Hematopoietic multipotent progenitor cell treated with erythropoietin and hydrocortisone succinate and interleukin-3 and kit ligand, for 15 days (in vitro differentiated cells): ENCODE measurements around the gene DNAJC8.

ENCODE experiments used
- DNase-seq: peaks from one replicate; pipeline ENCODE4 v3.0.0-alpha.2; 2015; ENCODE audit warnings: low spot score

Gene DNAJC8

DNA sequence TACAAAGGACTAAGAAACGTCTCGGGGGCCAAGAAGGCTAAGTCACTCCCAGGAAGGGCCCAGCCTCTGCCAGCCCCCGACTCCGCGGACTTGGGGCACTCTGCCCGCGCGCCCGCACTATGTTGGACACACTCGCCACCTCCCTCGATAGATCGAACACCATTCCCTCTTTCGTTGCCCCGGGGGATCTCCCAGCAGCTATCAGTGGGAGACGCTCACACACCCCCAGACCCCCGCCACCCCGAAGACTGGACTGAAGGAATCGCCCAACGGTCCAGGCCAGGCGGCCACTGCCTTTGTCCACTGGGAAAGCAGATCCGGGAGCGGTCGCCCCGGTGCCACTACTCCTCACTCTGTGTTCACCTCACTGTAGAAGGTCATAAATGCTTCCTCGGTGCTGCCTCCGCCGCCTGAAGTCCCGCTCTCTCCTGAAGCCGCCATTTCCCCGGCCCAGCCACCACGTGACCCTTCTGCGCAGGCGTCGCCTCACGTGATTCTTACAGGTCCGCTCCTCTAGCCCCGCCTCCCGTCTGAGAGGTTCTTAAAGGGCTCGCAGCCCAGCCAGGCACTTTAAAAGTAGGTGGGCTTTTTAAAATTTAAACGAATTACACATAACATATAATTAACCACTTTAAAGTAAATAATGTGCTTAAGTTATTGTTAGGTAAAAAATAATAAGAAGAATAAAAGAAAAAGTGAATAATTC lies at the start of gene DNAJC8:
Gene DNAJC8, minus strand, starts transcription at position 472 of the 706 bp plus-strand sequence. Its CDS starts 31 bp downstream, at position 441.
- peak; percentile 96 for DNase-seq

- no peak for DNase-seq
Observed at GRCh38 chr1:28281608-28282425, 49.0 kb upstream of the DNAJC8 start.

DNA sequence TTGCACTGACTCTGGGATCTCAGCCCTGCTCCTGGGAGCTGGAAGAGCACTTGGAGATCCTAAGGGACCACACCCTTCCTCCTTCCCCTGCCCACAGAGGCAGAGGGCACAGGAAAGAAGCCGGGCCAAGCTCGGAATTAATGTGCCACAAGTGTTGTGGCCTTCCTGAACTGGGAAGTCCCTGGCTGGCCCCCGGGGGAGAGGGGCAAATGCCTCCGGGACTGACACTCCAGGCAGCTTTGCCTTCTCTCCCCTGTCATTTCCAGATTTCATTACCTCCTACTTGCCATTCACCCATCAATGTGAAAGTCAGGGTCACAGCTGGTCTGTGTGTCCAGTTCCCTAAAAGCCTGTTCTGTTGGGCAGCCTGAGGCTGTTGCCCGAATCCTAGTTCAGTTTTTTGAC lies 48.1 kb upstream of the DNAJC8 start:
- DNase-seq = no peak

- DNase-seq = no peak
Observed at GRCh38 chr1:28280501-28280900, 47.7 kb upstream of the DNAJC8 start.

GRCh38 chr1:28279721-28280120 lies 46.9 kb upstream of the DNAJC8 start:
- DNase-seq = no peak

GRCh38 chr1:28278763-28279162 lies 45.9 kb upstream of the DNAJC8 start:
- DNase-seq = no peak

DNA sequence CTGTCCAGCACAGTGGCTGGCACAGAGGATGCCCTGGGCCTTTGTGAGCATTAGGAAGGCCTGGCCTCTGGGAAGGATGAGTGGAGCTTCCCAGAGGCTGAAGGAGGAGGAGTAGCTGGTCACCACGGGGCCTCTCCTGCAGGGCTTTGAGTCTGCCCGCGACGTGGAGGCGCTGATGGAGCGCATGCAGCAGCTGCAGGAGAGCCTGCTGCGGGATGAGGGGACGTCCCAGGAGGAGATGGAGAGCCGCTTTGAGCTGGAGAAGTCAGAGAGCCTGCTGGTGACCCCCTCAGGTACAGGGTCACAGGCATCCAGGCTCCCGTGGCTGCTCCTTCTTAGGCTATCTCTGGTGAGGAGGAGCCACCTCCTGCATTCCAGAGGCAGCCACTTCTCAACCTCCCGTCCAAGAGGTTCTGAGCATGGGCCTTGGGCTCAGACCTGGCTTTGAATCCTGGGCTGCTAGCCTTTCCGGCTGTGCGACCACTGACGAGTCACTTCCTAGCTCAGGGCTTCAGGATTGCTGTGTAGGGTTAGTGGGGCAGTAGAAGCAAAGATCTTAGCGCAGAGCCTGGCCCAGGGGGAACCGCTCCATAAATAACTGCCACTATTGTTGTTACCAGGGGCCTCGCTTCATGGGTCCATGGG lies 40.5 kb upstream of the DNAJC8 start:
- no peak for DNase-seq

GRCh38 chr1:28272215-28272852 lies 39.5 kb upstream of the DNAJC8 start:
- no peak for DNase-seq

DNA sequence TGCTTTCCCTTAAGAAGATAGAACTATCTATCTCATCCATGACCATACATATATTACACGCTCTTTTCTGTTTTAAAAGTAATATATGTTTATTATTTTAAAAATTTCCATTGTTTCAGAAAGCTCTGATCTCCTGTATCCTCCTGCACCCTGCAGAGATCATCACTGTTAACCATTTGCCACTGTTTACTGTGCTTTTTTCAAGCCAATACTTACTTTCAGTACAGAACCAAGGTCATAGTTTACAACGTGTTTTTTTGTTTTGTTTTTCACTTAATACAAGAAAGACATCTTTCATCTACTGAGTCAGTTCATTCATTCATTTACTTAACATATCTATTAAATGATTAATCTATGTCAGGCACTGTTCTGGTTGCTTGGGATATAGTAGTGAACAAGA lies 36.7 kb upstream of the DNAJC8 start:
- no peak for DNase-seq

DNA sequence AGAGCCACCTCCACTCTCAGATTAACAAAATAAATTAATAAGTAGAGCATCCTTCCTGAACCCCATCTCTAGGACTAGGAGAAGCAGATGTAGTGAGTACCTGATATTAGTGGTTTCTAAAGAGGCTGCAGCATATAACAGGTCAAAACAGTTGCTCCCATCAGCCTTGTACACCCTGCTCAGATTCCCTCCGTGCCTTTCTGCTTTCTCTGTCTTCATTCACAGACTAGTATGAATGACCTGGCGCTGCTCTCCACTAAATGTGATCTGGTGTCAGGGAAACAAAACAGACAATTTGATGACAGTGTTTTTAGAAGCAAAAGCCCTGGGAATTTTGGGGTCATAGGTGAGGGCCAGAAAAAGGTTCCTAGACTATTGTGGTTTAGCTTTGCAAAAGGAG lies 34.8 kb upstream of the DNAJC8 start:
- DNase-seq = no peak

GRCh38 chr1:28266920-28267322 lies 34.1 kb upstream of the DNAJC8 start:
- DNase-seq = peak; percentile 24

DNA sequence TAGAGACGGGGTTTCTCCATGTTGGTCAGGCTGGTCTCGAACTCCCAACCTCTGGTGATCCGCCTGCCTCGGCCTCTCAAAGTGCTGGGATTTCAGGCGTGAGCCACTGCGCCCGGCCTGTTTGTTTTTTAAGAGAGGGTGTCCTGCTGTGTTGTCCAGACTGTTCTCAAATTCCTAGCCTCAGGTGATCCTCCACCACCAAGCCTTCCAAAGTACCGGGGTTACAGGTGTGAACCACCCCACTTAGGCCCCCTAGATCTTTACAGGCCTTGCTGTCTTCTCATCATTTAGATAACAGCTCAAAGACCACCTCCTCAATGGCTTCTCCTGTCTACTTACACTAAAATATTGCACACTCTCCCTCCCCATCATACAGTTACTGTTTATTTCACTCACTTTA lies 32.7 kb upstream of the DNAJC8 start:
- no peak for DNase-seq

DNA sequence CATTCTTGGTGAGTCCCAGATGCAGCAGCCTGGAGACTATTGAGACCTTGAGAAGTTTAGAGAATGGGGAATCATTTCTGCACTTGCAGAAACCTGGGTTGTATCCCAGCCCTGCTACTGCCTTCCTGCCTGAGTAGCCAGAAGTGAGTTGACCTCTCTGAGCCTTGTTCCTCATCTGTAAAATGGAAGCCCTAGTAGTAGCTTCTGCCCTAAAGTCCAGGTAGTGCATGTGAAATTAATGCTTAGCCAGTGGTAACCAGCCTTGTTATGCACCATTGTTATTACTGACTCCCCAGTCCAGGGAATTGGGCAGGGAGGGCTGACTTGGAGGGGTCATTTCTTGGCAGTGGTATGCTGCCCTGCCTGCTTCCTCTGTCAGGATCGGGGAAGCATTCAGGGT lies 32.1 kb upstream of the DNAJC8 start:
- no peak for DNase-seq

DNA sequence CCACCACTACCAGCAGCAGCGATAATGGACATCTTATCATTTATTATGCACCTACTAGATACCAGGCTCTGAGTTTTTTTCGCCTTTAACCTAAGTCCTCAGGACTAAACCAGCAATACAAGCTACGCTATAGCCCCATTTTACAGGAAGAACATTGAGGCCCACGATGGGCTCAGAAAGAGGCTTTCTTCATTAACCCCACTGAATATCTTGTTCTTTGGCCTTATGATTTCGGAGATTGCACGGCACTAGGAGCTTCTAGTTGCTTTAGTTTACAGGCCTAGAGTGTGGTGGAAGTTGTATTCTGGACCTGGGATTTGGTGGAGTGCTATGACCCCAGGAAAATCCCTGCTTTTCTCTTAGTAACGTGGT lies 28.0 kb upstream of the DNAJC8 start:
- DNase-seq = no peak

- no peak for DNase-seq
Observed at GRCh38 chr1:28259934-28260802, 27.3 kb upstream of the DNAJC8 start.

DNA sequence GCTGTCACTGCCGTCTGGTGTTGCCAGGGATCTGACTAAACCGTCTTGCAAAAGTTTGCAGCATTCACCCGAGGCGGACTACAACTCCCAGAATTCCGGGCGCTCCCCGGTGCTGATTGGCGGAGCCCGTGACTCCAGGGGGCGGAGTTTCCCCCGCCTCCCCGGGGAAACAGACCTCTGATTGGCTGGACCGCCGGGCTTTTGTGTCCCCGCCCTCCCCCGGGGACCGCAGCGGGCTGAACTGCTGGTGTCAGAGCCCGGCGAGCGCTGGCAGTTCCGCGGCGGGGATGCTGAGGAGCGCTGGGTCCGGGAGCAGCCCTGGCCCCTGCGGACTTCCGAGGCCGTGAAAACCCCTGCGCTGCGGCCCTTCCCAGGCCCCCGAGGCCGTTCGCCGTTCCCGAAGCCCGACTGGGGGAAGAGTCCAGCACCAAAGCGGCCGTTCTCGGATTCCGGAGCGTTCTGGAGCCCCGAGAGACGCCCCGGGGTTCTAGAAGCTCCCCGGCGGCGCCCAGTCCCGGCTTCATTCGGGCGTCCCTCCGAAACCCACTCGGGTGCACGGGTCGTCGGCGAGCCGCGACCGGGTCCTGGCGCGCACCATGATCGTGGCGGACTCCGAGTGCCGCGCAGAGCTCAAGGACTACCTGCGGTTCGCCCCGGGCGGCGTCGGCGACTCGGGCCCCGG lies 26.6 kb upstream of the DNAJC8 start, which contains the start of gene SESN2:
Gene SESN2, plus strand, starts transcription at position 267 of the 682 bp plus-strand sequence. Its CDS starts 330 bp downstream, at position 597.
- peak; percentile 100 for DNase-seq

- no peak for DNase-seq
Observed at GRCh38 chr1:28258628-28259251, 25.9 kb upstream of the DNAJC8 start.

GRCh38 chr1:28257736-28258135 lies 24.9 kb upstream of the DNAJC8 start:
- no peak for DNase-seq

DNA sequence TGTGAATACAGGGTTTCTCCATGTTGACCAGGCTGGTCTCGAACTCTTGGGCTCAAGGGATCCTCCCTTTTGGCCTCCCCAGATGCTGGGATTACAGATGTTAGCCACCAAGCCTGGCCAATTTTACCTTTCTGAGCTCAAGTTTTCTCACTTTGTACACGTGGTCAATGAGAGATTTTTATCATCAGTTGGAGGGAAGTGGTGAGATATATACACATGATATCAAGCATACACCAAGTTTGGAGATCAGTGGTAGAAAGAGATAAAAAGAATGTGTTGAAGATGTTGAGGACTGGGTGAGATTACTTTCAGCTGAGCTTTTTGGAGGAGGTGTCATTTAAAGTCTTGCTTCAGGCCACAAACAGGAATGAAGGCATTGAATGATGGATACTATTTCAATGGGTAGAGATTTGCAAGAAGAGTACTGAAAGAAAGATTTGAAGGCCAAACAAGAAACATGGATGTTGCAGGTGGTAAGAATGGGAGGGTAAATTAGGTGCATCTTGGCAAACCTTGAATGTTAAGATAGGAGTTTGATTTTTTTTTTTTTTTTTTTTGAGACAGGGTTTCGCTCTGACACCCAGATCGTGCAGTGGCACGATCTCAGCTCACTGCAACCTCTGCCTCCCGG lies 23.5 kb upstream of the DNAJC8 start:
- DNase-seq = no peak

DNA sequence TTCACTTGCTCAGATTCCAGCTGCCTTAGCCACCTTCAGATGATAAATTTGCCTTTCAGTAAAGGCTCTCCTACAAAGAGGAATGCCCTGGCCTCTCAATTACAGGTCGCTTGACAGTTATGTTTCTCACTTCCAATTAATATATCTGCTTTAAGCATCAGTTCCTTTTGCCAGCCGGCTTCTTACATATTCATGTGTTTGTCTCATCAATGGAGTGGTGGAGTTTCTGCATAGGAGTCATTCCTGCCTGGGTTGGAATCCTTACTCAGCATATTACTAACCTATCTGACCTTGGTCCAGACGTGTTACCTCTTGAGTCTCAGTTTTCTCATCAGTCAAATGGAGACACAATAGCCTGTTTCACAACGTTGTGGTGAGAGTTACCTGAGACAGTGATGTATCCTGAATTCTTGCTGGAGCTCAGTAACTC lies 17.1 kb upstream of the DNAJC8 start:
- no peak for DNase-seq
